HG03565 (cell line): ENCODE data around the gene UBN1.
"Not testable (repeated sequence)": the region's sequence is repeated elsewhere in the genome, so short reads cannot be mapped to it uniquely, and the experiment has no call there.

Experiments used
- ATAC-seq: cut with Tn5 transposase; IDR thresholded peaks from one replicate; pipeline ENCODE4 v1.9.1; 2021; ENCODE audit warnings: mild to moderate bottlenecking, moderate library complexity; ENCODE audit not compliant: unreplicated experiment

UBN1 gene

GRCh38 chr16:4882633-4883285, 35.5 kb downstream of the UBN1 start:
- no peak for ATAC-seq

- ATAC-seq = no peak
Observed at GRCh38 chr16:4883501-4883900, 36.2 kb downstream of the UBN1 start.

DNA sequence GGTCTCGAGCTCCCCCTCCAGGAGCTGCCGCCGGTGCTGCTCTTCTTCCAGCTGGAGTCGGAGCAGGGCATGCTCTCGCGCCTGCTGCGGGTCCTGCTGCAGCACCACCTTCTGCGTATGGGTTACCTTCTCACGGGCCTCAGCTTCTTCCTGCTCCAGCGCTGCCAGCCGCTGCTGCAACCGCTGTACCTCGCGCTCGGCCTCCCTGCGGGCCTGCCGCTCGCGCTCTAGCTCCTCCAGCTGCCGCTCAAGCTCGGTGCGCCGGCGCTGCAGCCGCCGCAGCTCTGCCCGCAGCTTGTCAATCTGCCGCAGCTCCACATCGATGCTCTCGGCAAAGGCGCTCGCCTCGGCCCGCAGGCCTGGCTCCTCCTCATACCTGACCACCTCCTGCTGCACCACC, 36.9 kb downstream of the UBN1 start:
- ATAC-seq = no peak

DNA sequence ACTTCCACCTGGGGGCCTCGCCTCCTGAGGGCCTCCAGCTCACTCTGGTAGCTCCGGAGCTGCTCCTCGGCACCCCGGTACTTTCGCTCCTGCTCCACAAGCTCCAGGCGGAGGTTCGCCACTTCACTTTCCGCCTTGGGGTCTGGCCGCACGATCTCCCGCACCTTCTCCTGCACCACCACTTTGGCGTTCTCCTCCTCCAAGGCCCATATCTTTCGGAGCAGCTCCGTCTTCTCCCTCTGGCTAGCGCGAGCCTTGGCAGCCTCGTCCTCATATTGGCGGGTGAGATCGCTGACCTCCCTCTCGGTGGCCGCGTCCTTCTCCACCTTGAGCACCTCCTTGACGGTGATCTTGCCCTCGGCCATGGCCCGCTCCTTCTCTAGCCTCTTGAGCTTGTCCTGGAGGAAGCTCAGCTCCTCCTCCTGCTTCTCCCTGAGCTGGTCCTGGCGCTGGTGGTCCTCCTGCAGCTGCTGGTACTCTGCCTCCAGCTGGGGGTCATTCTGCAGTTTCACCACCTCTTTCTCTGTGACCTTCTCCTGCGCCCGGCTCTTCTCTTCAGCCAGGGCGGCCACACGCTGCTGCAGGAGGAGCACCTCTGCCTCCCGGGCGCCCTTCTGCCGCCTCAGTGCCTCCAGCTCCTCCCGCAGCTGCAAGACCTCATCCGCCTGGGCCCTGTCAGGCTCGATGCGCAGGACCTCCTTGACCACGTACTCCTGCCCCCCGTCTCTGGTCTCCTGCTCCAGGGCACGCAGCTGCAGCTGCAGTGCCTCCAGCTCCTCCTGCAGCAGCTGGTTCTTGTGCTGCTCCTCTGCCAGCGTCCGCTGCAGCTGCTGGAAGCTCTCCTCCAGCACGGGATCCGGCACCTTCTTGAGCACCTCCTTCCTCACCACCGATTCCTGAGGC, 37.9 kb downstream of the UBN1 start:
- ATAC-seq = no peak

GRCh38 chr16:4886151-4886550, 38.9 kb downstream of the UBN1 start:
- no peak for ATAC-seq

- no peak for ATAC-seq
Observed at GRCh38 chr16:4888428-4889135, 41.3 kb downstream of the UBN1 start.

DNA sequence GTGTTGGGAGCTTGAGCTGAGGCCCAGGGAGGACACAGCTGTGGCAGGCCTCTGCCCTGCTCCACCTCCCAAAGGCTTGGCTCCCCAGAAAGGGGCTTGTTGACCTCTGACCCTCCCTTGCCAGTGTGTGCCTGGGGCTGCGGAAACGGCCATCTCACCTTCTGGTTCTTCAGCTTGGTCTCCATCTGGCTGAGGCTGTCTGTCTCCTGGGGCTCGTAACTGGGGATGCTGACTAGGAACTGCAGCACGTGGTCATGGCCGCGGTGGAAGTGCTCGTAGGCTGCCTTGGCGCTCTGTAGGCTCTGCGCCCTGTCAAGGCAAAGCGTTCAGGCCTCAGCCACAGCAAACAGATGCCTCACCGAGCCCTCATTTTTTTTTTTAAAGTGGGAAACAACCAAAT, 42.7 kb downstream of the UBN1 start:
- no peak for ATAC-seq

DNA sequence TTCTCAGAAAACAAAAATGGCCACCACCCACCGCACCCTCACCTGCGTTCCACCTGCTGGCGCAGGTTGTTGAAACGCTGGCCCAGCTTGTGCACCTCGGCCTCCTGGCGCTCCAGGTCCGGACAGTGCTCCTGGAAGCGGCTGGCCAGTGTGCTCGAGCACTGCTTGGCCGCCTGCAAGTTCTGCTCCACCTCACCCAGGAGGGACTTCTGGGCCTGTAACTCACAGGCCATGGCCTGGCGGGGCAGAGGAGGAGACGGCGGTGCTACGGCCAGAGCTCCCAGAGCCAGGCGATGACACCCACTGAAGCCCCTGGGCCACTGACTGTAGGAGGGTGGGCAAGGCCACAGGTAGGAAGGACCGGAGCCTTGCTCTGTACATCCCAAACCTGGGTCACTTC, 43.4 kb downstream of the UBN1 start:
- no peak for ATAC-seq

DNA sequence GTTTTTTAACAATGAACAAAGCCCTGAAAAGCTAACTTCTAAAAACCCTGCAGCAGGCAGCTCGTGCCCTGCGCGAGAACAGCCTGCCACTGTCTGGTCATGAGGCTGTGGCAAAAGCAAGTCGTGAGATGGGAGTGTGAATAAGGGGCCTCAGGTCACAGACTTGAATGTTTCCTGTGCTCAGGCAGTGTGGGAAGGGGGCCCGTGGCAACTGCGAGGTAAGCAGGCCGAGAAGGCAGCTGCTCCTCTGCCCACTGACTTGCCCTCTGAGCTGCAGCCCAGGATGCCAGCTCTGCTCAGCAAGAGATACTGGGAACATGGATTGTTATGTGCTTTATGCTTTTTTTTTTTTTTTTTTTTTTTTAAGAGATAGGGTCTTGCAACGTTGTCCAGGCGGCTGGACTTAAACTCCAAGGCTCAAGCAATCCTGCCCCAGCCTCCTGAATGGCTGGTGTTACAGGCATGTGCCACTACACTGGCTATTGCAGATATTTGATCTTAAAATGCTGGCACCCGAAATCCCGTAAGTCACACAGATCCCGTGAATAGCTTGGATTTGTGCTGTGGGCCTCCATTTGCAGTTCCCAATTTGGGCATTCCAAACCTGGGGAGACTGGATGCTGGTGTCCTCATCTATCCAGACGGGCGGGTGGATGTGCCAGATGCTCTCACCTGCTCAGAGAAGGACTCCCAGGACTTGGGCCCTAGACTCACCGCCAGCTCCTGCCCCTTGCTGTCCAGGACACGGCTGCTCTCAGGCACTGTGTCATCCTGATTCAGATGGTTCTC, 44.0 kb downstream of the UBN1 start:
- ATAC-seq = no peak

DNA sequence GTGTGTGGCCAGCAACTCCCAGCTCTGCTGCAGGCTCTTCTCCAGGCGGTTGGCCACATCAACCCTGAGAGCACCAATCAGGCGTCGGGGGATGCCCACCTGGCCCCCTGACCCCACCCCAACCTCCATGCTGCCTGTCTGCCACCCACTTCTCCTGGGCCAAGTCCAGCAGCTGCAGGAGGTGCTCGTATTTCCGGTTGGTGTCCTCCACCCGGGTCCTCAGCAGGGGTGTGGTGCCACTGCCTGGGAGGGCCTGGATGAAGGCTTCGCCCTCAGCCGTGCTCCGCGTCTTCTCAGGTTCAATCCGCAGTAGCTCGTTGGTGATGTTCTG, 44.6 kb downstream of the UBN1 start:
- no peak for ATAC-seq

DNA sequence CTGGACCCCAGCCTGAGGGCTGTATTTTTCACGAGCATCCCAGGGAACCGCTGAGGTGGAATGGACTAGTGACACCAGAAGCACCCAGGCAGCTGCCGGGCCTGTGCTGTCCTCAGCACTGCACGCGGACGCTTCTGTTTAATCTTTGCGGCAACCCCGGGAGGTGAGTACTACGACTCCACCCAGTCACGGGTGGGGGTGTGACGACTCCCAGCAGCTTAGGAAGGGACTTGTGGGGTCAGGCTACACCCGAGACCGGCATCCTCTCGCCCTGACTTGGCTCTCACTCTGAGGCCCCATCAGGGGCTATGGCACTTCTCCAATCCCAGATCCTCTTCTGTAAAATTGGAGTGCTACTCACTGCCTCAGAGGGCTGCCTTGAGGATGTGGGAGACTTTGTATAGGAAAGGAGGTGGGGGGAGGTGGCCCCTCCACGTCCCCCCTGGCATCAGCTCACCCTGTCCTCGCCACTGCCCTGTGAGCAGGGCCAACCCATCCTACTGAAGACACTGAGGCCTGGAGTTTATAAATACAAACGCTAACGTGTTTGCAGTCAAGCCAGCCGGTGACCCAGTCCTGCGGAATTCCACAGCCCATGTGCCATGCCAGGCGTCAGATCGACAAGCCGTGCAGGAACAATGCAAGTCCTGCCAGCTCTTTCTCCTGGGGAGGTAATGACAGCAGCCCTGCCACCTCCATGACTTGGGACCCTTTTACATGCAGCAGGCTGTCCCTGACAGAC, 45.3 kb downstream of the UBN1 start:
- no peak for ATAC-seq

DNA sequence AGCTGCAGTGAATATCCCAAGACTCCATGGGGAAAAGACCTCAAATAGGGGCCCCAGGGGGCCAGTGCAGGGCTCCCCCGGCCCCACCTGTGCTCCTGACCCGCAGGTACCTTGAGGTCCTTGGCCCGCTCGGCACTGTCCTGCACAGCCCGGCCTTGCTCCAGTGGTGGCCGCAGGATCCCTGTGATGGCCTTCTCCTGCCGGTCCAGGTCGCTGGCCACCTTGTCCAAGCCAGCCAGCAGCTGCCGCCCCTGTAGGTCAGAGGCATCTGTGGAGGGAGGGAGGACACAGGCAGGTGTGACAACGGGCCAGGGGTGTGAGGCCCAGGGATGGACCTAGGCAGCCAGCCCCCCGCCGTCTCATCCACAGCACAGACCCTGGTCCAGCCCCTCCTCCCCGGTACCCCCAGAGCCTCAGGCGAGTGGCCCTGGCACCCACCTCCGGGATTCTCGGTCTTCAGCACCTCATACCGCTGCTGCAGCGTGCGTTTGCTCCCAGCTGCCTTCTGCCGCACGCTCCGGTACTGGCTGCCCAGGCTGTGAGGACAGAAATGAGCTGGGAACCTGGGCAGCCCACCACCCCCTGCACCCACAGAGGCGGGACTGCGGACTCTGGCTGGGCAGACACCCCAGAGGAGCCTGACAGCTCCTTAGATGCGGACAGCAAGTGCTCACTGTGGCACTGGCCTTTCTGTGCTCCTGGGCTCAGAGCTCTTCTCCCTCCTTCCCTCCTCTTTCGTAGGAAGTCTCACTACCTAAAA, 46.0 kb downstream of the UBN1 start:
- no peak for ATAC-seq

DNA sequence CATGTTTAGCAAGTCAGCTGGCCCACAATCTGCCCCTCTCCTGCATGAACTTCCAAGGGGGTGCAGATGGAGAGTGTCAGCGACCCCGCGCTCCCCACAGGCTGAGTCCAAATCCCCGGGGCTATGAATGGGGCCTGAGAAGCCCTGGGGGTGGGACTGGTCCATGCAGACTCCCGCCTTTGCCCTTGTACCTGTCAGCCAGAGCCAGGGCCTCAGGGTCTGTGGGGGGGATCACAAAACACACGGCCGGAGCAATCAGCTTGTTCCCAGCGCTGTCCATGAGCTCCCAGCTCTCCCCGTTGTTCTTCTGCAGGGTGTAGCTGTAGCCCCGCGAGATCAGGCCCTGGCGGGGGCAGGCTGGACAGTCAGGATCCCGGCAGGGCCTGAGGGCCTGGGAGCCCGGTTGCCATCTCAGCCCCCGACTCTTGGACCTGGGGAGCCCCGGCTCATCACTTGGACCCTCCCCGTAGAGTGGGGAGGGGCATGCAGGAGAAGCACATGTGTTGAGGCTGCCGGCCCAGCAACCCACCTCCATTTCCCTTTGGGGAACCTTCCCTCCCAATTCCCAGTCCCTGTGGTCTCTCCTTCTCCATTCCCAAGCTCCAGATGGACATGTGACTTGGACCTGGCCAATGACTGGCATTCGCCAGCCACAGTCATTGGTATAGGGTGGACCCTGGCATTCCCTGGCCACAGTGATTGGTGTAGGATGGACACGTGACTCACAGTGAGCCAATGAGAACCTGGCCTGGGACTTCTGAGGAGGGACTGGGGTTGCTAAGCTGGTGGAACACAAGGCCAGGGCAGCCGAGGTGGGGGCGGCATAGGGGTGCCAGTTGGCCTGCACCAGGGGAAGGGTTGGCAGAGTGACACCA, 47.2 kb downstream of the UBN1 start:
- no peak for ATAC-seq

GRCh38 chr16:4895366-4895765, 48.1 kb downstream of the UBN1 start:
- no peak for ATAC-seq

GRCh38 chr16:4896761-4897160, 49.5 kb downstream of the UBN1 start:
- not testable (repeated sequence) for ATAC-seq

DNA sequence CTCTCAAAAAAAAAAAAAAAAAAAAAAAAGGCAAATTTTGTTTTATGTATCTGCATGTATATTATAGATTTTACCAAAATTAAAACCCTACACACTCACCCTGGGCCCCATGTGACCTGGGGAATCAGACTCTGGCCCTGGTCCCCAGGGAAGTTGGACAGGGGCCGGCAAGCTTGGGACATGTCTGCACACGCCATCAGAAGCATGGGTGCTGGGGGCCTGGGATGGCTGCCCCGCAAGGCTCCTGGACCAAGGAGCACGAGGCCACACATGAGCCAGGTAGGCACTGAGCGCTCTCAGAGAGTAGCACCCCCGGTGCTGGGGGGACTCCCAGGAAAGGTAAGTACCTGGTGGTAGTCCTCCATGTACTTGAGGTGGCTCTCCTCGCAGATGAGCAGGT, 50.0 kb downstream of the UBN1 start:
- no peak for ATAC-seq

- no peak for ATAC-seq
Observed at GRCh38 chr16:4898811-4899473, 51.7 kb downstream of the UBN1 start.

DNA sequence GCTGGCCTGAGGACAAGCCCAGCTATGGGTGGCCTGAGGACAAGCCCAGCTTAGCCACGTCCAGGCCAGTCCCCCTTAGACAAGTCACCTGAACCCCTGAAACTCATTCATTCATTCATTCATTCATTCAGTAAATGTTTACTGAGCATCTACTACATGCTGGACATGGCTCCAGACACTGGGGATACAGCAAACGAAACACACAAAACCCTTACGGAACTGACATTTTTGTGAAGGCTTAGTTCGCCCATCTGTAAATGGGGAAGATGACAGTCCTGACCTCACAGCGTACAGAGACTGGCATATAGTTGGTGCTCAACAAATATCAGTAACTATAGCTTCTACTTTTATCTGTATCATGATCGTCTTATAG, 52.2 kb downstream of the UBN1 start:
- no peak for ATAC-seq
